Activated effector memory CD4-positive, alpha-beta T cell treated with Interleukin-2 at 50 U/mL for 16 hours (primary cell): ENCODE measurements around the gene PHF23.

Source experiments
- DNase-seq: peaks from one replicate; pipeline ENCODE4 v3.0.0-alpha.2; 2020

The PHF23 gene

DNA sequence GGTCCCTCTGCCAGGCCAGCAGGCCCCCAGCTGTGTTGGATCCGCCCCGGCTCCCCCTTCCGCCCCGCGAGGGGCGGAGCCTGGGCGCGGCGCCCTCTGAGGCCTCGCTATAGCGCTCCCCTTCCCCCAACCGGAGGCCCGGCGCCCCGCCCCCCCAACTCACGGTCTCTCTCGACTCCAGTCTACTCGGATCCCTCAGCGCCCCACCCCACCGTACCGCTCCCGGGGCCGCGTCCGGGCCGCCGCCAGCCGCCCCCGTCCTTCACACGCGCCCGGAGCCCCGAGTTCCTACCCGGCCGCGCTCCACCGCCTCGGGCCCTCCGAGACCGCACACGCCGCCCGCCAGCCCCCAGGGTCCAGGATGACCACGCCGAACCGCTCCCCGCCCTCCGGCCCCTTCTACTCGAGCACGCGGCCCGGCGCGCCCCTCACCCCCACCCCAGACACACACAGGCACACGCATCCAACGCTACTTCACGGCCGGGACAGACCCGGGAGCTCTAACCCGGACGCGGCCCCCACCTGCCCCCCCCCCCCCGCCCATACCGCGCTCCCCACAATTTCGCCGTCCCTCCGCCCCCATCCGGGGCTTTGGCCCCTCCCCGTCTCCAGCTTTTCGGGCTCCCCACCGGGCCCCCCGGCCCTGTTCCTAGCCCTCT, 1.4 kb downstream of the PHF23 start:
- peak; percentile 72 for DNase-seq

DNA sequence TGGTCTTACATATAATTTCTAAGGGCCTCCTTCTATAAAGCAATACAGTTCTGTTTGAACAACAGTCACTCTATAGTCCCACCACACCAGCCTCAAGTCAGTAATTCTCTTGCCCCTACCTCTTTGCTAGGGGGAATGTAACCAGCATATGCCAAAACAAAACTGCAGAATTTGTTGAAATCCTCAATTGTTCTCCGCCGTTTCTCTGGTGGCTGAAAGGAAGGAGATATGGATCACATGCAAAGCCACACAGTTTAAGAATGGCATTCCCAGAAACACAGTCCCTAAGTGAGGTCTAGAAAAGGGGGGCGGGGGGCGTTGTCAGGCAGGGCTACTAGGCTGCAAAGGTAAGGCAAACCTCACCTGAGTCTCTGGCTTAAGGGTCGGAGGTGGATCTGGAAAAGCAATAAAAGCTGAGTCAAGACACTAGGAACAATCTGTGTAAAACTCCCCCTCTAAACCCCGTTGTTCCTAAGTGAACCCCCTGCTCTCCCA, 1.9 kb downstream of the PHF23 start:
- DNase-seq, result no peak

DNA sequence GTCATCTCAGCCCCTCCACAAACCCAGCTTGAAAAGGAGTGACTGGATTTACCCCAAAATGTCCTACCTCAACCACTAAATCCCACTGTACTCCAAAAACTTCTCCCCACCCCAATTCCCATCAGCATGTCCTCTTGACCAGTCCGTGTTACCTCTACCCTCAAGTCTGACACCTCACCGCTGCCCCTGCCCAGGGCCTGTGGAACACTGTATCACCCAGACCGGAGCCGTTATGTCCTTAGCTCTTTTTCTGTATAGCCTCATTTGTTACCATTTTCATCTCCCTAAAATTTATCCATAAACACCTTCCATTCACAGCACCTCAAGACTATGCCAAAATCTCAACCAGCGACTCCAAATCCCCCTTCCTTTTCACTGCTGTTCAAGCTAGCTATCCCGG, 2.4 kb downstream of the PHF23 start:
- DNase-seq, result no peak

DNA sequence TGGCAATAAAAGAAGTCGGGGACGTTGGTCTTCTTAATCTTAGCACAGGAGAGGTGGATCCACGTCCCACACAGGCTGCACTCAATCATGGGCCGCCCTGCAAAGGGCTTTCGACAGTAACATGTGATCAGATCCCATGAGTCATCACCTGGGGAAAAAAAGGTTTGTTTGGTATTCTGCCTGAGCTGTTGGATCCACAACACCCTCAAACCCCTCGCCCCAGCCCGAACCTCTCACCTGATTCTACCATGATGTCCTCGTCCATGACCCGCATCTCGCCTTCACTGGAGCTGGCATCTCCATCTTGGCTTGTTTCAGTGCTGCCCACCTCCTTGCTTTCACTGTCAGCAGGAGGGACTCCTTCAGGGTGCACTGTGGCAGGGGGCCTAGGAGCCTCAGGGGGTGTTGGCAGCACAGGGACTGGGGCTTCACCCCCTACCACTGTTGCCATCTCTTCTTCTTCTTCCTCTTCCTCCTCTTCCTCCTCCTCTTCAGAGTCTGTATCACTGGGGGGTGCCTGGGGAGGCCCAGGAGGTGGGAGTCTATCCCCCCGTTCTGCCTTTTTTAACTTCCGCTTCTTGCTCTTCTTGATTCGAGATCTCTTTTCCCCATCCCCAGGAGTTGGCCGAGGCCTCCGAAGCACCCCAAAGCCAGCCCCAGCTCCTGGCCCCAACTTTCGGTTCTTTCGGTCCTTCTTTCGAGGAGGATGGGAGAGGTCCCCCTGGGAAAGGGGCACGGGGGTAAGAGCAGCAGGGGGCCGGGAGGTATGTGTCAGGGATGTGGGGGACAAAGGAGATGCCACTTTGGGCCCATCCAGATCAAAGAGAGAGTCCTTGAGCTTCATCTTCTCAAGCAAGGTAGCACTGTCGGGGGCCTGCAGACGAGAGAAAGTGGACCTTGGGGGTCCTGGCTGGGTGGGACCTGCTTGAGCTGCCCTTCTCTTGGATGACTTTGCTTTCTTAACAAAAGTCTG, 3.3 kb downstream of the PHF23 start:
- no peak for DNase-seq

DNA sequence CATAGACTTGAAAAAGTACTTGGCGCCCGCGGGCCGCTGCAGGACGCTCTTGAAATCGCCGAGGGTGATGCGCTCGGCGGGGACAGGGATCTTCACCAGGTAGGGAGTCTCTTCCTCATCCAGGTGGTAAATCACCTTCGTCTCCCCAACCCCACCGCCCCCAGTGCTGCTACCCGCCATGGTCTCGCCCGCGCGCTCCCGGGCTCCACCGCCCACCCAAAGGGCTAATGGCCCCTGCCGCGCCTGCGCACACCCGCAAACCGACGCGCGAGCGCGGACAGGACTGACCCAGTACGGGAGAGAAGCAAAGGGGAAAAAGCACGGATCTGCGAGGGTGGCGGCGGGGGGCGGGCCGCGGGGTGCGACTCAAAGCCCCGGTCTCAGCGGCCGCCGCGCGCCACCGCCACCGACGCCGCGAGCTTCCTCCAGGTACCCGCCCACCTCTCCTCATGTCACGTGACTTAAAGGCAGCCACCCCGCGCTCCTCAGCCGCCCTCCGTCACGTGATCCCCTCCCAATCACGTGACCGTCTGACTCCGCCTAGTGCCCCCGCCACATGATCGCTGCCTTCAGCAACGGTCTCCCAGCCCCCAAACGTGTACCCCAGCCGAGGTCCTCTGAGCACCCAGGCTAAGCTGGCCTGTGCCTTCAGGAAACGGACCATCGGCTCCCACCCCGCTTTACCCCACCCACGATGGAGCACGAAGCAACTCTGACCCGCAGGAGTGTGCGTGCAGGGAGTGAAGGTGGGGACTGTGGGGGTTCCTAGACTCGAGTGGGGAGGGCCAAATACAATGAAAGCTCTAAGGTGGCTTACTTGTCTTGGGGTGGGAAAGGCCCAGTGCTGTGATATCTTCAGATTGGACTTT, 4.9 kb downstream of the PHF23 start, which contains the start of gene DVL2:
Gene DVL2, minus strand, starts transcription at position 435 of the 869 bp plus-strand sequence. Its CDS starts 255 bp downstream, at position 180.
- DNase-seq, result peak; percentile 89

DNA sequence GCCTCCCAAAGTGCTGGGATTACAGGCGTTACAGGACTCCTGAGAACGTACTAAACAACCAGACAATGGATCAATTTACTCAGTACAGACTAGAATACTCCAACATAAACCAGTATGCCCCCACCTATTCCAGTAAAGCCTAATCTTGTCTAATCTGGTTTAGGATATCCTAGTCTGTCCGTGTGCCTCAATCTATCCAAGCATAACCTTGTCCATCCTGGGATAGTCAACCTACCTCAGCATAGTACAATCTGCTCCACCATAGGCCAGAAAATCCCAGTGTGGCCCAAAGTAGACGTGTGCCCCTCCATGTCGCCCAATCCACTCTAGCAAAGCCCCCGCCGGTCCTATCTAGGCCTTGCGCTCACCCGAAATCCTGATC, 5.6 kb downstream of the PHF23 start:
- DNase-seq, result no peak

DNA sequence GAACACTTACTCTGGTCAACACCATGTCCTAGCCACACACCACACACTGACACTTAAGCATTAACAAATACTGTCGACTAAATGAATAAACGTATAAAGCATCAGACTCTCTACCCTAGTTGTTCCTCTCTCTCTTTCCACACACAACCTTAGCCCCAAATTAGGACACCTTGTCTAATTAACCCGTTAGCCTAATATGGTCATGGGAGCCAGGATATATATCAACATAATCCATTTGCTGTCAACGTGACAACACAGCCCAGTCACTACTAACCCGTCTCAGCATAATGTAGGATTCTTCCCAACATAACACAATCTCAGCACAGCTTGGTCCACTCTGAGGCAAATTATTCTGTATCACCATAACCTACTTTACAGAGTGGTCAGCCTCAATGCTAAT, 7.1 kb downstream of the PHF23 start:
- DNase-seq, result no peak

DNA sequence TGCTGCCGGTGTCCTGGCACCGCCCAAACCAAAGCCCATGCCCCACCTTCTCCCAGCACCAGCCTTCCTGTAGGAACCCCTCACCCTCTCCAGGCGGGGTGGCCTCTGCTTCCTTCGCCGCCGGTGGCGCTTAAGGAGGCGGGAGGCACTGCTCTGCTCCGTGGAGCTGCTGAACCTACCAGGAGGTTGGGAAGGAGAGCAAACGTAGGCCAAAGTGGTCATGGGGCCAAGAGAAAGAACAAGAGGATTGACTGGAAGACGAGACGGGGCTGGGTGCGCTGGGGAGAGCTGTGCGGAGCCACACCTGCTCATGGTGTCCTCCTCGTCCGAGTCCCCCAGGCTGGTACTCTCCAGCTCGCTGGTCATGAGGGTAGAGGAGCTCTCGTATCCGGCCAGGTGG, 9.8 kb downstream of the PHF23 start:
- no peak for DNase-seq

DNA sequence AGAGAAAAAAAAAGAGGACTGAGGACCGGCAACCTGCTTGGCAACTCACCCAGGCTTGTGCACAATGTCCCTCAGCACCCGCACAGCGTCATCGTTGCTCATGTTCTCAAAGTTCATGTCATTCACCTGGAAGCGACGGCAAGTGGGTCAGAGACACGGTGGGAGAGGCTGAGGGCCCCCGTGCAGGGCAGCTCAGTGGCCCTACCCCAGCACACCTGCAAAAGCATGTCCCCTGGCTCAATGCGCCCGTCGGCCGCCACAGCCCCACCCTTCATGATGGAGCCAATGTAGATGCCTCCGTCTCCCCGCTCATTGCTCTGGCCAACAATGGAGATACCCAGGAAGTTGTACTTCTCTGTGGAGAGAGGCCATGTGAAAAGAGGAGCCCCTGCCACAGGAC, 10.3 kb downstream of the PHF23 start:
- no peak for DNase-seq

DNA sequence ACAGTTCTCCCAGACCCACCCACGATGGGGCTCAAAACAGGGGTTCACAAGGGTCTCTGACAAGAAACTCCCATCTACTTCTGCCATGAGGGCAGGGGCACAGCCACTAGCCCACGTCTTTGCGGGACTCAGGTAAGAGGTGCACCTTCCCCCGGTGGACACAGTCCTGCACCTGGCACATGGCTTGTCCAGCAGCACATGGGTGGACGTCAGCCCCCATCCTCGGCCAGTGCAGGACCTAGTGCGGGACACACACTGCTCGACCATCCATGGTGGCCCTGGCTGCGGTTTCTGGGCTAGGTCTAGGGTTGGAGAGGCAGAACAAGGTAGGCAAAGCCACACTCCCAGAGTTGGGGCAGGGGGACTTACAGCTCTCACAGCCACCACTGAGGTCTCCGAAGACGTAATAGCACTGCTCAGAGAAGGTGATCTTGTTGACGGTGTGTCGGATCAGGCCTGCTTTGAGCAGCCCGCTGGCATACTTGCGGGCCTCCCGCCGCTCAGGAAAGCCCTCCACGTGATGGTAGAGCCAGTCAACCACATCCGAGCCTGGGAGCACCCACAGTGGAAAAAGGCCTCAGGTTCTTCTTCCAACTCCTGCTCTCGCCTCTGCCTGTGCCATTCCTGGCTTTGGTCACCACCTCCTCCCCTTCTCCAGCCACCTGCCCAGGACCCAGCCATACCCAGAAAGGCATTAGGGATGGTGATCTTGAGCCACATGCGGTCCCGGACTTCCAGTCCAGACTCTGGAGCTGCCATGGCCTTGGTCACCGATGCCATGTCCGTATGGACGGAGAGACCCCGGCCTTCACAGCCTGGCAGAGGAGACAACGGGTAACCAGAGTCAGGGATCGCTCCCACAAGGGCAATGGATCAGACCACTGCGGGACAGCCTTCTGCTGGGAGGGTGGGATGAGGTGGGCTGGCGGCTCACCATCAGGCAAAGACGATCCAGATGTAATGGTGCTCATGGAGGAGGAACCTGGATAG, 12.2 kb downstream of the PHF23 start:
- DNase-seq, result no peak

DNA sequence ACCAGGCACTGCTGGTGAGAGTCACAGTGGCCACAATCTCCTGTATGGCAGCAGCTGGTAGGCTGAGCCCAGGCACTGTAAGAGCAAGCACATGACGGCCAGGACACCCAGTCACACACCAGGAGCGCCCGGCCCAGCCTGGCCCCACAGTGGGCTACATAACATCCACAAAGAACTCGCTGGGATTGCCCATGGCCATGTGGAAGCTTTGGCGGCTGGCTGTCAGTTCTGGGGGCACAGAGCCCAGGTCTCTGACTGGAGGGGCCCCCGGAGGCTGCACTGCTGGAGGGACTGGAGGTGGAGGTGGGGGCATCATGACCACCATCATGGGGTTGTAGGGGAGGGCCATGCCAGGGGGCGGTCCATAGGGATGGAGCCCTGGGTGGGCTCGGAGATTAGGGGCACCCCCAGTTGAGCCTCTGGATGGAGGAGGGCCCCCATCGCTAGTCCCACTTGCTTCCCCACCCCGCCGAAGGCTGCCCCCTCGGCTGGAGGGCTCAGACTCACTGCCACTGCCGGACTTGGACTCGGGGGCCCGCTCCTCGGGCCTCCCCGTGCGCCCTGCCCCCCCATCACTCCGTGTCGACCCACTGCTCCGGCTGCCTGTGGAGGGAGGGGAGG, 13.4 kb downstream of the PHF23 start:
- no peak for DNase-seq

DNA sequence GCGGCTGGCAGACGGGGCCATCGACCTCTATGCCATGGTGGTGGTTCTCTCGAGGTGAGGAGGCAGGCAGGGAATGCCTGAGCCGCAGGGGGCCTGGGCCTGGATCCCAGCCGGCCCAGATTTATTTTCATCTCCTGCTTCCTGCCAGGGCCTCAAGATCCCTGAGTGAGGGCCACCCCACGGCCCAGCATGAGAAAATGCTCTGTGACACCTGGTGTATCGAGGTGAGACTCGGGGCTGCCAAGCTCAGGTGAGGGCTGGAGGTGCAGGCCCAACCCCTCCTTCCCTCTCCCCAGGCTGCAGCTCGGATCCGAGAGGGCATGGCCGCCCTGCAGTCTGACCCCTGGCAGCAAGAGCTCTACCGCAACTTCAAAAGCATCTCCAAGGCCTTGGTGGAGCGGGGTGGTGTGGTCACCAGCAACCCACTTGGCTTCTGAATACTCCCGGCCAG, 14.6 kb downstream of the PHF23 start:
- DNase-seq, result no peak

DNA sequence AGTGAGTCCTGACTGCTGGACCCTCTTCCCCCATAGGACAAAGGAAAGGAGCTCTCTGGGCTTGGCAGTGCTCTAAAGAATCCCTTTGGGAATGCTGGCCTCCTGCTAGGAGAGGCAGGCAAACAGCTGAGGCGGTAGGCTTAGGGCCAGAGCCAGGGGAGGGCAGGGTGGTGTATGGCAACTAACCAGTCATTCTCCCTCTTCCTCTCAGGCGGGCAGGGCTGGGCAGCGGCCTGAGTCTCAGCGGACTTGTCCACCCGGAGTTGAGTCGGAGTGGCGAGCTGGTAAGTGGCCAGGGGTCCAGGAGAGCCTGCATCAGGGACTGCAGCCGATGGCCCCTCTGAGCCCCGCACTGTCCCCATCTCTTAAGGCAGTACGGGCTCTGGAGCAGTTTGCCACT, 15.1 kb downstream of the PHF23 start:
- no peak for DNase-seq

DNA sequence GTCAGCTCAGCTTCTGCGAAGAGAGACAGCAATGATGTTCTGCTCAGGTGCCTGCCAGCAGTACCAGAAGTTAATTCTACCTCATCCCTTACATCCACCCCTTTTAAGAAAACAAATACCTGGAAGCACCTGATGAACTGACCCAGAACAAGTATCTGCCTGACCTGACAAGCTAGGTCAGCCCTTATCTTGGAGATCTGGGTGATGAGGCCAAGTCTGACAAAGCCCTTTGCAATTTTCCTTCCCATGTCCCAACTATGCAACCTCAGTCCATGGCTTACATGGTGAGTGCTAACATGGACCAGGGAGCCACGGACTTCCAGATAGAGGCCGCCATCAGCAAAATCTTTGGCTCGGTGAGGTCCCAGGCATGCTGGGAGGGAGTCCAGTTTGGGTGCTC, 15.9 kb downstream of the PHF23 start:
- no peak for DNase-seq

DNA sequence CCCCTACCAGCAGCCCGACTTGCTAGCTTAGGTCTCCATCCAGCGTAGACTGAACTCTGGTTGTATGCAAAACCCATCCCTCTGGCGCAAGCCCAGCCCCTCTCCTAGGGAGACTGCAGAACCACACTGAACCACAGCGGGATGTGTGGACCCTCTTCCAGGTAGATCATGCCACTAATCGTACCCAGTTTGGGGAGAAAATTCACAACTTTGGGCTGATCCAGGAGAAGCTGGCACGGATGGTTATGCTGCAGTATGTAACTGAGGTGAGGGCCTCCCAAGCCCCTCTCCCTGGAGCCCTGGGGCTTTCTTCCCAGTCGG, 16.3 kb downstream of the PHF23 start:
- no peak for DNase-seq

DNA sequence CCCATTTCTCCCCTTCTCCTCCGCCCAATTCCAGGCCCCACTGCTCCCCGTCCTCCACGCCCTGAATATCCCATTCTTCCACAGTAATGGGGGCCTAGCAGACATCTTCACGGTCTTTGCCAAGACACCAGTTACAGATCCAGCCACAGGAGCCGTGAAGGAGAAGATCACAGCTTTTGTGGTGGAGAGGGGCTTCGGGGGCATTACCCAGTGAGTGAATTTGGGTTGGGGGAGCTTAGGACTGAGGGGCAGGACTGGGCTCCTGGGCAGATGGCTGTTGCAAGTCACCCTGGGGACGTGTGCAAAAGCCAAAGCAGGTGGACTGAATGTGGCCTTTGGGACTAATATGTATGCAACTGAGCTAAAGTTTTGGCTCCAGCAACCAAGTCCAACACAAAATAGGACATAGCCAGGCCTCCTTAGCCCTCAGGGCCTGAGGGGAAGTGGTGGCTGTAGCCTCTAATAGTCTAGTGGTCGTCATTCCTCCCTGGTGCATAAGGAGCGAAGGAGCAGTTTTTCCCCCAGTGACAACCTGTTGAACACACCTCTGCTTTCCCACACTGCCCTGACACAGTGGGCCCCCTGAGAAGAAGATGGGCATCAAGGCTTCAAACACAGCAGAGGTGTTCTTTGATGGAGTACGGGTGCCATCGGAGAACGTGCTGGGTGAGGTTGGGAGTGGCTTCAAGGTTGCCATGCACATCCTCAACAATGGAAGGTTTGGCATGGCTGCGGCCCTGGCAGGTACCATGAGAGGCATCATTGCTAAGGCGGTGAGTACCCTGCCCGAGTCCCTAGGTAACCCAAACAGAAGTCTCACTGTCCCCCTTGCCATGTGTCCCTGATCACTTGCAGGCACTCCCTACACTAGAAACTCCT, 16.9 kb downstream of the PHF23 start:
- no peak for DNase-seq

DNA sequence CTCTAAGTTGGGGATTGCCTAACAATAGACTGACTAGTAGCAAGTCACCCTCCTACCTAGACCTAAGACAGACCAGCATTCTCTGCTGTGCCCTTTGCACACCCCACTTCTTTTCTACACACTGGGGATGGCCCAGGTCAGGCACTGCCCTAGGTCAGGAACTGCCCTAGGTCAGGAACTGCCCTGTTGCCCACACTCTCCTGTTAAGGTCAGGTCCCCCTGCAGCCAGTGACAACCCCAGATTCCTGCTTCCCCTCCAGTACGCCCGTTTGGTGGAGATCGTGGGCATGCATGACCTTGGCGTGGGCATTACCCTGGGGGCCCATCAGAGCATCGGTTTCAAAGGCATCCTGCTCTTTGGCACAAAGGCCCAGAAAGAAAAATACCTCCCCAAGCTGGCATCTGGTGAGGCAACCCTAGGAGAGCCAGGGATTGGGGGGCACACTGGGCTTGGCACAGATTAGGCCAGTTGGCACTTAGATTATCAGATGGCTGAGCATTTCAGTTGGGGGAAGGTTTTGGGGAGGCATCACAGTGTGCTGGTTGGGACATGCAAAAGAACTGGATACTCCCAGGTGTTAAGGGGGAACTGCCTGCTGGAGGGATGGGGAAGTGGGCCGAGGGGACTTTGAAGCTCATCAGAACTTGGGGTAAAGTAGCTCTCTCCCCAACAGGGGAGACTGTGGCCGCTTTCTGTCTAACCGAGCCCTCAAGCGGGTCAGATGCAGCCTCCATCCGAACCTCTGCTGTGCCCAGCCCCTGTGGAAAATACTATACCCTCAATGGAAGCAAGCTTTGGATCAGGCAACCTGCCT, 17.8 kb downstream of the PHF23 start:
- no peak for DNase-seq

DNA sequence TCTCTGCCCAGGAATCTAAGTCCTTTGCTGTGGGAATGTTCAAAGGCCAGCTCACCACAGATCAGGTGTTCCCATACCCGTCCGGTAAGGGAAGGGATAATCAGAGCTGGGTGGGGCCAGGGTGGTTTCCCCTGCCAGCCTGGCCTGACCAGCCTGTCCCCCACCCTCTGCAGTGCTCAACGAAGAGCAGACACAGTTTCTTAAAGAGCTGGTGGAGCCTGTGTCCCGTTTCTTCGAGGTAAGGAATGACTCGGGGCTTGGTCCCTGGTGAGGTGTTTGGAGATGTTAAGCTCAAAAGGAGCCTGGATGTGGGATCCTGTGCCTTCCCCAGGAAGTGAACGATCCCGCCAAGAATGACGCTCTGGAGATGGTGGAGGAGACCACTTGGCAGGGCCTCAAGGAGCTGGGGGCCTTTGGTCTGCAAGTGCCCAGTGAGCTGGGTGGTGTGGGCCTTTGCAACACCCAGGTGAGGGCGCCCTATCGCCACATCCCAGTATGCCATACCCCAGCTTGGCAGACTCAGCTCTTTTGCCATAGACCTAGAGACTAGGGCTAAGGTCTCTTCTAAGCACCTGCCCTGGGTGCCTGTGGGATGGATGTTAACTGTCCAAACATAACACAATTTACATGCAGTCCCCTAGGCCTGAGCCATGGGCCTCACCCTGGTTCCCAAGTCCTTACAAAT, 18.5 kb downstream of the PHF23 start:
- peak; percentile 42 for DNase-seq
